ENCODE measurements around the gene SPART.
"Not testable (repeated sequence)": the region's sequence is repeated elsewhere in the genome, so short reads cannot be mapped to it uniquely, and the experiment has no call there.

The SPART gene

DNA sequence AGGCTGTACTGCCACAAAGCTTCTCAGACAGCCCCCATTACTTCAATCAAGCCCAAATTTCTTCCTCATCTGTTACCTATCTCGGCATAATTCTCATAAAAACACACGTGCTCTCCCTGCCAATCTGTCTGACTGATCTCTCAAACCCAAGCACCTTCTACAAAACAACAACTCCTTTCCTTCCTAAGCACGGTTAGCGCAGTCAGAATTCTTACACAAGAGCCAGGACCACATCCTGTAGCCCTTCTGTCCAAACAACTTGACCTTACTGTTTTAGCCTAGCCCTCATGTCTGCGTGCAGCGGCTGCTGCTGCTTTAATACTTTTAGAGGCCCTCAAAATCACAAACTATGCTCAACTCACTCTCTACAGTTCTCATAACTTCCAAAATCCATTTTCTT, 26.4 kb downstream of the SPART start:
- H3K4me1 ChIP-seq (ENCODE audit: control insufficient read depth, insufficient read depth, low read length, unreplicated experiment); H3K27me3 ChIP-seq (ENCODE audit: insufficient read depth, low read length); H3K4me3 ChIP-seq (ENCODE audit: low read depth, low read length); H2AFZ ChIP-seq (ENCODE audit: low read length, unreplicated experiment); H3K27ac ChIP-seq (ENCODE audit: low read depth, low read length); H3K79me2 ChIP-seq (ENCODE audit: control insufficient read depth, insufficient read depth, low read length, unreplicated experiment): not testable (repeated sequence)
- peaks cover 20% of the 10 kb centered on the region for H3K36me3 ChIP-seq (ENCODE audit: insufficient read depth, low read length)

DNA sequence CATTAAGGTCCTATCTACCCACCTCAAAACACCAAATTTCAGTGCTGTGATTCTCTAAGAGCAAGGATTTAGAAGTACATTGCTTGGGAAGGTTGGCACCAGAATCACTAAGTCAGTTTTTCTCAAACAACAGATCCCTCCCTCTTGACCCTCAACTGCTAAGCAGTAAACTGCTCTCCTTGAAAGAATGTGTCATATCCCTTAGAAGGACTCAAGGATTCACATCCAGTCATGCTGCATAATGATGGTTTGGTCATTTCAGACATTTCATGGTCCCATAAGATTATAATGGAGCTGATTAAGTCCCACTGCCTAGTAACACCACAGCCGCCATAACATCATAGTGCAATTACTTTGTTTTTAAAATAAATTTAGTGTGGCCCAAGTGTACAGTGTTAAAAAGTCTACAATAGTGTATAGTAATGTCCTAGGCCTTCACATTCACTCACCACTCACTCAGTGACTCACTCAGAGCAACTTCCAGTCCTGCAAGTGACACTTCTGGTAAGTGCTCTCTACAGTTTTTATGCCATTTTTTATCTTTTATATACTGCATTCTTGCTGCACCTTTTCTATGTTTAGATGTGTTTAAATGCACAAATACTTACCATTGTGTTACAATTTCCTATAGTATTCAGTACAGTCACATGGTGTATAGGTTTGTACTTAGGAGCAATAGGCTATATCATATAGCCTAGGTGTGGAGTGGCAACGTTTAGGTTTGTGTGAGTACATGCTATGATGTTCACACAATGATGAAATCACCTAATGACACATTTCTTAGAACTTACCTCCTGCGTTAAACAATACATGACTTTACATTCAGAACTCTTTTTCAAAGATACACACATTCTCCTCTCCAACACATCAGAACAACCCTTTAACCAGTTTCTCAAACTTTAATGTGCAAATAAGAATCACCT, 32.9 kb downstream of the SPART start:
- H3K4me3 ChIP-seq (ENCODE audit: low read depth, low read length): no peak overlapping the region
- H3K36me3 ChIP-seq (ENCODE audit: insufficient read depth, low read length): peaks cover 24% of the 10 kb centered on the region
- peaks cover 5% of the 10 kb centered on the region for H3K4me1 ChIP-seq (ENCODE audit: control insufficient read depth, insufficient read depth, low read length, unreplicated experiment)
- H2AFZ ChIP-seq (ENCODE audit: low read length, unreplicated experiment): no peak overlapping the region
- H3K79me2 ChIP-seq (ENCODE audit: control insufficient read depth, insufficient read depth, low read length, unreplicated experiment): peaks cover 4% of the 10 kb centered on the region
- no peaks in the 10 kb centered on the region for H3K27me3 ChIP-seq (ENCODE audit: insufficient read depth, low read length)
- H3K27ac ChIP-seq (ENCODE audit: low read depth, low read length): 0 out of 2 replicates have a peak overlapping the region, but pooled peaks have one; percentile 30

DNA sequence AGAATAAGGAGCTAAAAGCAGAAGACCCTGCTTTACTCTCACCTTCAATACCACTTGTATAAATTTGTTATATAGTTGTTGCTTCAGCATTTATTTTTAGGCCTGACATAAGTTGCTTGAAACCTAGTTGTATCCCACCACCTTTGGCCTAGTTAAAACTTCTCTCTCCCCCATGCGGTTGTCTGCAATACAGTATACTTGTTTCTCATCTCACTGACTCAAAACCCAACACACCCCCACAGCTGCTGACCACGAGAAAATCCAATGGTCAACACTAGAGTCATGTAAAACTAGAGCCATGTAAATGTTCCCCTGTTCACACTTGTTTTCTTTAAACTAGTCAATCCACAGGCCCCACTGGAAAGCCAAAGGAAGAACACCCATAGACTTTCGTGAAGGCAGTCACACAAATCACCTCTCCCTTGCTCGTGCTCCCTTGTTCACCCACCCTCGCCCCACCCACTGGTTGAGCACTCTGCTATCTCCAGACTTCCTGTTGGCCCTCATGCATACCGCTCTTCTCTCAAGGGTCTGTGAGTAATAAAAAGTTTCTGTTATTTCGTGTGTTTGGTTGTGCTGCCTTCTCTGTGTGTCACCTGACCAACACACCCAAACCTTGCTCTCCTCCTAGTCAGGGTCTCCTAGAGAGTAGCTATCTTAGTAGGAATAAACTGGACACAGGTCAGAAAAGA, 35.6 kb downstream of the SPART start:
- Histone ChIP-seq H3K27me3 (ENCODE audit: insufficient read depth, low read length) (no peaks in the 10 kb centered on the region), H2AFZ (ENCODE audit: low read length, unreplicated experiment) (no peak overlapping the region), H3K36me3 (ENCODE audit: insufficient read depth, low read length) (peaks cover 27% of the 10 kb centered on the region), H3K27ac (ENCODE audit: low read depth, low read length) (no peak overlapping the region), H3K4me1 (ENCODE audit: control insufficient read depth, insufficient read depth, low read length, unreplicated experiment) (peaks cover 5% of the 10 kb centered on the region), H3K79me2 (ENCODE audit: control insufficient read depth, insufficient read depth, low read length, unreplicated experiment) (peaks cover 4% of the 10 kb centered on the region), H3K4me3 (ENCODE audit: low read depth, low read length) (no peak overlapping the region)

DNA sequence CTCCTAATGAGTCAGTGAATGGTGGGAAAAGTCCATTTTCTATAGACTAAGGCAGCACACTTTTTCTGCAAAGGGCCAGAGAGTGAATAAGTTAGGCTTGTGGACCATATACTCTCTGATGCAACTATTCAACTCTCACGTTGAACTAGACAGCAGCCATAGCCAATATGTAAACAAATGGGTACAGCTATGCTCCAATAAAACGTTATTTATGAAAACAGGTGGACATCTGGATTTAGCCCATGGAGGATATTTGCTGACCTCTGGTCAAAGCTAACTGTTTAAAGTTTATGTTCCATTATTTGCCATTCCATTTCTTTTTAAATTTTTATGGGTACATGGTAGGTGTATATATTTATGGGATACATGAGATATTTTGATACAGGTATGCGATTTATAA, 43.9 kb downstream of the SPART start:
- Histone ChIP-seq H3K27ac (ENCODE audit: low read depth, low read length) (no peak overlapping the region), H3K4me3 (ENCODE audit: low read depth, low read length) (no peak overlapping the region), H3K27me3 (ENCODE audit: insufficient read depth, low read length) (no peaks in the 10 kb centered on the region), H3K4me1 (ENCODE audit: control insufficient read depth, insufficient read depth, low read length, unreplicated experiment) (peaks cover 9% of the 10 kb centered on the region), H3K36me3 (ENCODE audit: insufficient read depth, low read length) (peaks cover 13% of the 10 kb centered on the region; the same call in 1 of the 2 replicates), H3K79me2 (ENCODE audit: control insufficient read depth, insufficient read depth, low read length, unreplicated experiment) (no peaks in the 10 kb centered on the region), H2AFZ (ENCODE audit: low read length, unreplicated experiment) (no peak overlapping the region)

DNA sequence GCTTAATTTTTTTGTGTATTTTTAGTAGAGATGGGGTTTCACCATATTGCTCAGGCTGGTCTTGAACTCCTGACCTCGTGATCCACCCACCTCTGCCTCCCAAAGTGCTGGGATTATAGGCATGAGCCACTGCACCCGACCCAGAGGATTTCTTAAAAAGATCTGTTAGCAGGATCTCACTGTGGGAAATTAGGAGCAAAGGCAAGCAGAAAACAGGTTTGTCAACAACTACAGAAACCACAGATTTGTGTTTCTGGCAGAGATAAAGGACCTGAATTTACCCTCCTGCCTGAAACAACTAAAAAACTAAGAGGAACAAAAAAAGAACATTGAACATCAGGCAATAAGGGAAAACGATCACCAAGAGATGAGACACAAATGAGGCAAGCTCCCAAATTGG, 46.7 kb downstream of the SPART start:
- not testable (repeated sequence) for H3K36me3 ChIP-seq (ENCODE audit: insufficient read depth, low read length); H3K27ac ChIP-seq (ENCODE audit: low read depth, low read length); H3K27me3 ChIP-seq (ENCODE audit: insufficient read depth, low read length); H2AFZ ChIP-seq (ENCODE audit: low read length, unreplicated experiment); H3K79me2 ChIP-seq (ENCODE audit: control insufficient read depth, insufficient read depth, low read length, unreplicated experiment); H3K4me3 ChIP-seq (ENCODE audit: low read depth, low read length)
- peaks cover 16% of the 10 kb centered on the region for H3K4me1 ChIP-seq (ENCODE audit: control insufficient read depth, insufficient read depth, low read length, unreplicated experiment)

DNA sequence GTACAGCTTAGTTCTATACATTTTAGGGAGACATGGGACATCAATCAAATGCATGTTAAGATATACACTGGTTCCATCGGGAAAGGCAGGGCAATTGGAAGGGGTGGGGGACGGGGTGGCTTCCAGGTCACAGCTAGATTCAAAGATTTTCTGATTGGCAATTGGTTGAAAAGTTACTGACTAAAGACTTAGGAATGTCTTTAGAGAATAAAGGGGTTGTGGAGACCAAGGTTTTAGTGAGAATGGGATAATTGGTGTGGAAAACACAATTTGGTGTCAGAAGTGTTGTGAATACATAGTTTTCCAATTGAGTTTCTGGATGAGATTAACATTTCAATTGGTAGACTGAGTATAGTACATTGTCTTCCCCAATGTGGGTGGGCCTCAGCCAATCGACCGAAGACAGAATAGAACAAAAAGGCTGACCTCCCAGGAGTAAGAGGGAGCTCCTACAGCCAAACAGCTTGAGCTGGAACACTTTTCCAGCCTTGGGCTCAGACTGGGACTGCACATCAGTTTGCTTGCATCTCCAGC, 47.6 kb downstream of the SPART start:
- Histone ChIP-seq H3K79me2 (ENCODE audit: control insufficient read depth, insufficient read depth, low read length, unreplicated experiment) (peaks cover 6% of the 10 kb centered on the region), H3K4me3 (ENCODE audit: low read depth, low read length) (peak overlapping the region; percentile 92), H2AFZ (ENCODE audit: low read length, unreplicated experiment) (peak overlapping the region; percentile 91), H3K36me3 (ENCODE audit: insufficient read depth, low read length) (peaks cover under 1% of the 10 kb centered on the region; the same call in 1 of the 2 replicates), H3K27me3 (ENCODE audit: insufficient read depth, low read length) (no peaks in the 10 kb centered on the region), H3K27ac (ENCODE audit: low read depth, low read length) (no peak overlapping the region), H3K4me1 (ENCODE audit: control insufficient read depth, insufficient read depth, low read length, unreplicated experiment) (peaks cover 16% of the 10 kb centered on the region)

DNA sequence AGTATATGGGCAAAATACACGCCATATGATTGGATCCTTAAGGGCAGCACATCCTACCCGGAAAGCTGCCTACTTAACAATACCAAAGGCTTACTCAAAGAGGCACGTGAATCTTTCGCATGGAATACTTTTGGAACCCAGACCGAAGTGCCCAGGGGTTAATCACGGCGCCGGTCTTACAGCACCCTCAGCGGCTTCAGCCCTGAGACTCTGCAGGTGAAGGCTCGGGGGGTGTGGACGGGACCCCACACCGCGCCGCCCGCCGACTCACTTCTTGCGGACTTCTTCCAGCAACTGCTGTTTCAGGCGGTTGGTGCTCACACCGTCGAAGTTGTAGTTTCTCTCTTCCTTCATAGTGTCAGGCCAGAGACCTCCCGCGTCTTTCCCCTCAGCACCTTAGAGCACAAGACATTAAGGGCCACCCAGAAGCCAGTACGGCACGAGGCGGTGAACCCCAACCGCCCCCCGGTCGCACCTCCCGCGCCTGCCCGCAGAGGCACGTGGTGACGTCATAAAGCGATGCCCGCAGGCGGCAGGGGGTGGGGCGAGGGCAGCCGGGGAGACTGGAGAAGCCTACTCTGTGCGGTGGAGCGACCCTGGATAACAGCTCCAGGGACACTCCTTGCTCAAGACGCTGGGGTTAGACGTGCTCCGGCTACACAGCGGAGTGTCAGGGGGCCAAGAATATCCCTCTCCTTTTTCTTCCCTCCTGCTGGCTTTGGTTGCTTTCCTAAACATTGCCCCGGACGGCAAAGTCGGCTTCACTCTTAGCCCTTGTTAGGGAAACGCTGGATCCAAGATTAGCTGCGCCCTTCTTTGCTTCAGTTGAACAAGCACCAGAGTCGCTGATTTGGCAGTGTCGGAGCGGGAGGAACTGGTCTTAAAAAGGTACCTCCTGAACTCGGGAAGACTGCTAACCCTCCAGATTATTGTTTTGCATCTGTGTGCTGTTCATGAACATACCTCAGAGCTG, 48.5 kb downstream of the SPART start, which contains the start of gene CCDC169:
CCDC169 (minus strand) TSS at position 449 of the 973 bp plus-strand sequence; CDS start at position 354, 95 bp downstream.
- H3K27ac ChIP-seq (ENCODE audit: low read depth, low read length): peak within 1 kb of the TSS; percentile 44
- no peaks in the 10 kb centered on the region for H3K27me3 ChIP-seq (ENCODE audit: insufficient read depth, low read length)
- H3K4me1 ChIP-seq (ENCODE audit: control insufficient read depth, insufficient read depth, low read length, unreplicated experiment): peaks cover 16% of the 10 kb centered on the region
- peak within 1 kb of the TSS; percentile 91 for H2AFZ ChIP-seq (ENCODE audit: low read length, unreplicated experiment)
- peaks cover 6% of the 10 kb centered on the region for H3K79me2 ChIP-seq (ENCODE audit: control insufficient read depth, insufficient read depth, low read length, unreplicated experiment)
- H3K4me3 ChIP-seq (ENCODE audit: low read depth, low read length): peak within 1 kb of the TSS; percentile 92
- H3K36me3 ChIP-seq (ENCODE audit: insufficient read depth, low read length): peaks cover under 1% of the 10 kb centered on the region; the same call in 1 of the 2 replicates

DNA sequence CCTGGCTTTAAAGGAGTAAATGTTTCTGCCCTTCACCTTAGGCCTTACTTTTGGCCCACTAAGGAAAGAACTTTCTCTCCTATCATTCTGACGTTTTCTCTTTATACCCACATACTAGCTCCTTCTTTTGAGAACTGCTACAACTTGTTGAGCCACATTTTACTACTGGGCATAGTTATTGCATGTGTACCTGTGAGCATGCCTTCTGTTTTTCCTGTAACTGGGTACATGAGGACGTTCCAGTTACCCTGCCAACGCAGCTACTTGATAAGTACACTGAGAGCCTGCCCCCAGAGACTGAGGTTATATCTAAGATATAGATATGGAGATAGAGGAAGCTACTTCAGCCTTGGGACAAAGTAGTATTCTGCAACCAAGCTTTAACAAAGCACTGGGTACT, 52.1 kb downstream of the SPART start:
- peaks cover 6% of the 10 kb centered on the region for H3K79me2 ChIP-seq (ENCODE audit: control insufficient read depth, insufficient read depth, low read length, unreplicated experiment)
- no peaks in the 10 kb centered on the region for H3K27me3 ChIP-seq (ENCODE audit: insufficient read depth, low read length)
- H3K4me1 ChIP-seq (ENCODE audit: control insufficient read depth, insufficient read depth, low read length, unreplicated experiment): peaks cover 16% of the 10 kb centered on the region
- H3K36me3 ChIP-seq (ENCODE audit: insufficient read depth, low read length): peaks cover 6% of the 10 kb centered on the region; the same call in 1 of the 2 replicates
- no peak overlapping the region for H3K27ac ChIP-seq (ENCODE audit: low read depth, low read length)
- H3K4me3 ChIP-seq (ENCODE audit: low read depth, low read length): no peak overlapping the region
- no peak overlapping the region for H2AFZ ChIP-seq (ENCODE audit: low read length, unreplicated experiment)

DNA sequence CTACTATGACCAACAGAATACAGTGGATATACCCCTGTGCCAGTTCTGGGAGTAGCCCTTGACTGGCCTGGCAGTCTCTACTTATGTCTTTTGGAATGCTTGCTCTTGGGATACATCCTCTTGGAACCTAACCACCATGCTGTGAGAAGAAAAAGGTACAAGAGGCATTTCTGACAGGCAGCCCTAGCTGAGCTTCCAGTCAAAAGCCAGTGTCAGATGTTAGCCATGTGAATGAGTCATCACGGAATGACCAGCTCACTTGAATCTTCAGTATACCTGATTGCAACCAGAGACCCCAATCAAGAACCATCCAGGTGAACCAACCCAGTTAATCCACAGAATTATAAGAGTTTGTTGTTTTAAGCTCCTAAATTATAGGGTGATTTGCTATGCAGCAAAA, 52.7 kb downstream of the SPART start:
- H3K79me2 ChIP-seq (ENCODE audit: control insufficient read depth, insufficient read depth, low read length, unreplicated experiment): peaks cover 6% of the 10 kb centered on the region
- no peaks in the 10 kb centered on the region for H3K27me3 ChIP-seq (ENCODE audit: insufficient read depth, low read length)
- no peak overlapping the region for H2AFZ ChIP-seq (ENCODE audit: low read length, unreplicated experiment)
- H3K36me3 ChIP-seq (ENCODE audit: insufficient read depth, low read length): peaks cover 6% of the 10 kb centered on the region; the same call in 1 of the 2 replicates
- H3K4me3 ChIP-seq (ENCODE audit: low read depth, low read length): no peak overlapping the region
- no peak overlapping the region for H3K27ac ChIP-seq (ENCODE audit: low read depth, low read length)
- H3K4me1 ChIP-seq (ENCODE audit: control insufficient read depth, insufficient read depth, low read length, unreplicated experiment): peaks cover 11% of the 10 kb centered on the region

Data from ACC112 (cell line).